Heart left ventricle (tissue), 13 donors: ENCODE measurements around the gene TTC17.

Source experiments
- CTCF ChIP-seq, 12 donors: fragments of 200-600 bp; sonication (generic) in 4 of 12; IDR thresholded peaks; one replicate each; pipeline versions ENCODE4 v1.5.0 to v1.8.0; 2018 to 2022; ENCODE audit warnings: antibody characterized with exemption in 12 of 12, mild to moderate bottlenecking in 5 of 12
- POLR2A ChIP-seq, 2 donors: fragments of 450-650 bp; IDR thresholded peaks; one replicate each; pipeline ENCODE4 v1.6.1; 2017; ENCODE audit warnings: antibody characterized with exemption in 2 of 2, mild to moderate bottlenecking in 2 of 2, moderate library complexity in 2 of 2
- donor health status: ischemic (EF 13 %, LVEDD 7.1; RV severe dilation, severe dysfunction).
- donor health status: DM: no; HTN: yes; CAD: no.
- donor health status: DM: no; HTN: no; CAD: no.
- donor health status: ischemic (EF 25% LVEDD 6.9; RV normal size, moderate dysfunction).
- donor health status: ischemic (EF 25% LVEDD 5.7; RV mildly dilated, moderate dysfunction).
- donor health status: ischemic (EF 35%, LVEDD 5.7; RV mildly dilated, moderate dysfunction).
- donor health status: nonischemic (EF 11% LVEDD 7.7; RV severe dilation, severe dysfunction).
- donor health status: DM: yes; HTN: yes; CAD: no.
- donor health status: PGD.
- donor health status: ischemic (EF 29% LVEDD 5.4; RV normal size, mild dysfunction).
- donor health status: nonischemic (EF 23%, LVEDD 6.1; RV moderate dilation, normal function).

- TF ChIP-seq CTCF (IDR thresholded peaks at IDR 0.05) (peak; percentile 59 to 88 (median 74)), POLR2A (IDR thresholded peaks at IDR 0.05) (peak in 1 of 2 donors; percentile 74)
Observed at GRCh38 chr11:43311791-43312607, 46.7 kb upstream of the TTC17 start, which contains the start of gene API5.
